NCI-H1417 treated with DMSO at 0.1 percent for 48 hours (cell line): ENCODE measurements around the gene FILIP1.
"Not testable (repeated sequence)": the region's sequence is repeated elsewhere in the genome, so short reads cannot be mapped to it uniquely, and the experiment has no call there.

Source experiments
- DNase-seq: peaks from one replicate; lab custom pipeline; 2025; lab: John Stamatoyannopoulos, UW

Gene FILIP1

GRCh38 chr6:75421316-75422023 lies 72.1 kb downstream of the FILIP1 start:
- DNase-seq: no peak

GRCh38 chr6:75419980-75420379 lies 73.6 kb downstream of the FILIP1 start:
- DNase-seq: no peak

- DNase-seq: no peak
These were observed 74.2 kb downstream of the FILIP1 start for GRCh38 chr6:75419416-75419815.

- DNase-seq: peak; percentile 25
These were observed 75.4 kb downstream of the FILIP1 start for GRCh38 chr6:75418233-75418632.

GRCh38 chr6:75416443-75416842 lies 77.2 kb downstream of the FILIP1 start:
- no peak for DNase-seq

GRCh38 chr6:75415804-75416203 lies 77.8 kb downstream of the FILIP1 start:
- no peak for DNase-seq

GRCh38 chr6:75414445-75415021 lies 79.1 kb downstream of the FILIP1 start:
- DNase-seq: no peak

- DNase-seq: no peak
These were observed 80.5 kb downstream of the FILIP1 start for GRCh38 chr6:75412969-75413662.

- not testable (repeated sequence) for DNase-seq
These were observed 83.0 kb downstream of the FILIP1 start for GRCh38 chr6:75410564-75410963.

GRCh38 chr6:75409928-75410327 lies 83.7 kb downstream of the FILIP1 start:
- DNase-seq: no peak

GRCh38 chr6:75409286-75409685 lies 84.3 kb downstream of the FILIP1 start:
- DNase-seq: no peak

GRCh38 chr6:75403563-75404080 lies 90.0 kb downstream of the FILIP1 start:
- DNase-seq: no peak

GRCh38 chr6:75402296-75402695 lies 91.3 kb downstream of the FILIP1 start:
- no peak for DNase-seq

- no peak for DNase-seq
These were observed 95.7 kb downstream of the FILIP1 start for GRCh38 chr6:75397656-75398465.

- no peak for DNase-seq
These were observed 96.4 kb downstream of the FILIP1 start for GRCh38 chr6:75397171-75397570.

GRCh38 chr6:75396005-75396800 lies 97.4 kb downstream of the FILIP1 start:
- DNase-seq: no peak

- DNase-seq: no peak
These were observed 99.8 kb downstream of the FILIP1 start for GRCh38 chr6:75393806-75394205.

- DNase-seq: no peak
These were observed 102.3 kb downstream of the FILIP1 start for GRCh38 chr6:75391276-75391675.

GRCh38 chr6:75386050-75386770 lies 107.4 kb downstream of the FILIP1 start:
- DNase-seq: no peak

GRCh38 chr6:75384116-75384515 lies 109.5 kb downstream of the FILIP1 start:
- no peak for DNase-seq

- DNase-seq: no peak
These were observed 111.0 kb downstream of the FILIP1 start for GRCh38 chr6:75382634-75382900.
